Skeletal muscle tissue (tissue), 4 donors: ENCODE measurements around the gene CD9. TPM values are rescaled to one million over a fixed set of nuclear protein-coding genes. Genes with fewer than 3 reads are reported as not detected.

Experiments
- H3K27ac ChIP-seq: one replicate; pipeline ENCODE4 v1.7.0; 2013; ENCODE audit warnings: mild to moderate bottlenecking, low read depth, low read length, inconsistent platforms
- H3K27me3 ChIP-seq, 3 donors: one replicate each; pipeline ENCODE4 v1.7.0; 2013; ENCODE audit warnings: low read length in 3 of 3; ENCODE audit not compliant: control insufficient read depth in 3 of 3, insufficient read depth in 3 of 3
- H3K36me3 ChIP-seq, 3 donors: one replicate each; pipeline ENCODE4 v1.7.0; 2013; ENCODE audit warnings: low read length in 3 of 3; ENCODE audit not compliant: control insufficient read depth in 3 of 3, insufficient read depth in 3 of 3
- H3K4me1 ChIP-seq, 3 donors: one replicate each; pipeline ENCODE4 v1.7.0; 2013; ENCODE audit warnings: low read length in 3 of 3, mild to moderate bottlenecking in 3 of 3; ENCODE audit not compliant: control insufficient read depth in 3 of 3, insufficient read depth in 3 of 3
- H3K4me3 ChIP-seq, 3 donors: one replicate each; pipeline ENCODE4 v1.7.0; 2013; ENCODE audit warnings: low read length in 3 of 3
- H3K9ac ChIP-seq, 3 donors: one replicate each; pipeline ENCODE4 v1.7.0; 2013; ENCODE audit warnings: low read length in 3 of 3, mild to moderate bottlenecking in 3 of 3, moderate library complexity in 2 of 3, low read depth in 1 of 3
- H3K9me3 ChIP-seq, 3 donors: one replicate each; pipeline ENCODE4 v1.7.0; 2013; ENCODE audit warnings: low read length in 3 of 3; ENCODE audit not compliant: control insufficient read depth in 3 of 3
- total RNA-seq: library from RNA; depleted of rRNA; stranded (reverse); fragments of >200 nt; gene quantifications from one replicate; pipeline ENCODE4 v1.2.3, GENCODE V29; 2014
- donor health status: Osteomylitis.

The CD9 gene
- total RNA-seq, 1 donor from 2014 or later = 62.6 TPM

DNA sequence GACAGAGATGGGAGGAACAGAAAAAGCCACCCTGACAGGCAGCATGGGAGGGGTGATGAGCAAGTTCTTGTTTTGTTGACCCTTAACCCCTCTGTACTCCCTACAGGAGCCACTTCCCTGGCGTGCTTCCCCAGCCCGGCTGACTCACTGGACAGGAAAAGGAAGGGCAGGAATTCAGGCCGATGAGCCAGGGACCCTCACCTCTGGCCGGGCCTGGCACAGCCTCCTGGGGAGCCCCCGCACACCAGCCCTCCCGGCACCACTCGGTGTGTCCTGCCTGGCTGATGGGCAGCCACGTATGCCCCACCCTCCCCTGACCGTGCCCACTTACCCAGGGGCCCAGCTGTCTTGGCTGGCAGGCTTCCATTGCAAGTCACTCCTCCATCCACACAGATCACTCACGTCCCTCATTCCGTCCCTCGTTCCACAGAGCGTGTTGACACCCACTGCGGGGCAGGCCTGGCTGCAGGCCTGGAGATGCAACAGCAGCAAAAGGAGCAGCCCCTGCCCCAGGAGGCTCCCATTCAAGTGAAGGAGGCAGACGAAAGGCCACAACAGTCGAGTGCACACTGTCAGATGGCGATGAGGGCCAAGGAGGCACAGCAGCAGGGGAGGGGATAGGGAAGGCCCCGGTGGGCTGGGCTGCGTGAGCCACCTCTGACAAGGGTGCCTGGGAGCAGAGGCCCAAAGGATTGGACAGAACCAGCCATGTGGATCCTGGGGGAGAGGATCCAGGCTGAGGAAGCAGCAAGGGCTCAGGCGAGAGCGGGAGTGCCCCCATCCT is 19.7 kb upstream of the CD9 start:
- Histone ChIP-seq H3K36me3 (no peaks in the 10 kb centered on the region), H3K27ac (peak overlapping the region; percentile 56), H3K4me1 (peaks cover 33 to 48% (median 39%) of the 10 kb centered on the region in 3 donors), H3K9me3 (no peaks in the 10 kb centered on the region), H3K9ac (peak overlapping the region in 2 of 3 donors; percentile 33 to 50), H3K4me3 (no peak overlapping the region), H3K27me3 (peaks cover 0 to 4% (median 0%) of the 10 kb centered on the region in 3 donors)

DNA sequence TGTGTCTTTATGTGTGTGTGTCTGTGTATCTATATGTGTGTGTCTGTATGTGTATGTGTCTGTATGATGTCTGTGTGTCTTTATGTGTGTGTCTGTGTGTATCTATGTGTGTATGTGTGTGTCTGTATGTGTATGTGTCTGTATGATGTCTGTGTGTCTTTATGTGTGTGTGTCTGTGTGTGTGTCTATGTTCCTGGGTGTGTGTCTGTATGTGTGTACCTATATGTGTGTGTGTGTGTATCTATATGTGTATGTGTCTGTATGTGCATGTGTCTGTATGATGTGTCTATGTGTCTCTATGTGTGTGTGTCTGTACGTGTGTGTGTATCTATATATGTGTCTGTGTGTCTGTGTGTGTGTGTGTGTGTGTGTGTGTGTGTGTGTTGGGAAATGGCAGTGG is 19.0 kb upstream of the CD9 start:
- Histone ChIP-seq H3K9ac (no peak overlapping the region), H3K27me3 (peaks cover 0 to 4% (median 0%) of the 10 kb centered on the region in 3 donors), H3K27ac (no peak overlapping the region), H3K9me3 (no peaks in the 10 kb centered on the region), H3K4me1 (peaks cover 33 to 48% (median 39%) of the 10 kb centered on the region in 3 donors), H3K4me3 (no peak overlapping the region), H3K36me3 (no peaks in the 10 kb centered on the region)

DNA sequence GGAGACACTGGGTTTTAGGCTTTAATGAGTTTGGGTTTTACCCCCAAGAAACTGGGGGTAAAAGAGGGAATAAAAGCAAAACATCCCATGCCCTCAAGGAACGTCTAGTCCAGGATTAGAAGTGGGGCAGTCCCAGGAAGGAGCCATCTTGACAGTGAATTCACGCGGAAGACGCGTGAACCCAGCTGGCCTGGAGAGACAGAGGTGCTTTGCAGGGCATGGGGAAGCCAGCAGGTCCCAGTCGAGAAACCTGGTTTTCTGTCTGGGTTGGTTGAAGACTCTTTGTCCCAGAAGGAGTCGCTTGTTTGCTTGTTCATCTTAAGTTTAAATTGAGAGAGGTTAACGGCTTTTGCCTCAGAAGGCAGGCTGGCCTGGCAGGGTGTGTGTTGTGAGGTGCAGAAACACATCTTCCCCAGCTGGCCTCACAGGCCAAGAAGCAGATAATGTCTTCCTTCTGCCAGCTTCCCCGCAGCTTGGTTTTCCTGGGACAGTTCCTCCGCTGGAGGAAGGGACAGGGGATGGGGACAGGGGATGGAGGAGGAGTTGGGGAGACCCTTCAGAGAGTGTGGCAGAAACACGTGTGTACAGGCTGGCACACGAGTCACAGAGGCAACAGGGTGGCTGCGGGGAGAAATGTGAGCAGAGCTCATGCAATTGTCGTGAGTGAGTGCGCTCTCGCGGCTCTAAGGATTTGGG is 18.5 kb upstream of the CD9 start:
- Histone ChIP-seq H3K9me3 (no peaks in the 10 kb centered on the region), H3K27ac (peak overlapping the region; percentile 50), H3K4me3 (peak overlapping the region in 1 of 3 donors; percentile 4), H3K27me3 (peaks cover 0 to 4% (median 0%) of the 10 kb centered on the region in 3 donors), H3K9ac (peak overlapping the region in 2 of 3 donors; percentile 62 to 68), H3K36me3 (no peaks in the 10 kb centered on the region), H3K4me1 (peaks cover 33 to 48% (median 39%) of the 10 kb centered on the region in 3 donors)

DNA sequence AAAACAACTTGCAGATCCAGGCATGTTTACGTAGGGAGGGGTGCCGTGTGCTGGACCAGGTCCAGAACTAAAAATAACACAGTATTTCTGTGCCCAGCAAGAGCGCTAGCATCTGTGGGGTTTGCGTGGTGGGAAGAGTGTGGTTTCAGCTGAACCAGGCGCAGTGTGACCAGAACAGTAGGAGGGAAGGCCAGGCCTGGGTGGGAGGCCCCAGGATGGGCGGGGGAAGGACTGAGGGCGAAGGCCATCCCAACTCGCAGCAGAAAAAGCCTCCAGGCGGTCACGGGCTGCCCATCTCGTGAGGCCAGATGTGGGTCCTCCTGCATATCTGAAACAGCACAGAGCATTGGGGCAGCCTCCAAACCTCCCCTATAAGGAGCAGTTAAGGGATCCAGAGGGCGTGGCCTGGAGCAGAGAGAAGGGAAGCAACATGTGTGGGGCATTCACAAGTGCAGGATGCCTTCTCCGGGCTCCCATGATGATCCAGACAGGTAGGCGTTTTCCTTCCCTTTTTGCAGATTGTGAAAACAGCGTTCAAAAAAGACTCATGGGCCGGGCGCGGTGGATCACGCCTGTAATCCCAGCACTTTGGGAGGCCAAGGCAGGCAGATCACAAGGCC is 17.8 kb upstream of the CD9 start:
- H3K27me3 ChIP-seq = peaks cover 0 to 4% (median 0%) of the 10 kb centered on the region in 3 donors
- H3K9ac ChIP-seq = peak overlapping the region in 2 of 3 donors; percentile 22 to 33
- H3K9me3 ChIP-seq = no peaks in the 10 kb centered on the region
- no peaks in the 10 kb centered on the region for H3K36me3 ChIP-seq
- peak overlapping the region in 2 of 3 donors; percentile 22 to 32 for H3K4me3 ChIP-seq
- peak overlapping the region; percentile 50 for H3K27ac ChIP-seq
- H3K4me1 ChIP-seq = peaks cover 33 to 48% (median 39%) of the 10 kb centered on the region in 3 donors

DNA sequence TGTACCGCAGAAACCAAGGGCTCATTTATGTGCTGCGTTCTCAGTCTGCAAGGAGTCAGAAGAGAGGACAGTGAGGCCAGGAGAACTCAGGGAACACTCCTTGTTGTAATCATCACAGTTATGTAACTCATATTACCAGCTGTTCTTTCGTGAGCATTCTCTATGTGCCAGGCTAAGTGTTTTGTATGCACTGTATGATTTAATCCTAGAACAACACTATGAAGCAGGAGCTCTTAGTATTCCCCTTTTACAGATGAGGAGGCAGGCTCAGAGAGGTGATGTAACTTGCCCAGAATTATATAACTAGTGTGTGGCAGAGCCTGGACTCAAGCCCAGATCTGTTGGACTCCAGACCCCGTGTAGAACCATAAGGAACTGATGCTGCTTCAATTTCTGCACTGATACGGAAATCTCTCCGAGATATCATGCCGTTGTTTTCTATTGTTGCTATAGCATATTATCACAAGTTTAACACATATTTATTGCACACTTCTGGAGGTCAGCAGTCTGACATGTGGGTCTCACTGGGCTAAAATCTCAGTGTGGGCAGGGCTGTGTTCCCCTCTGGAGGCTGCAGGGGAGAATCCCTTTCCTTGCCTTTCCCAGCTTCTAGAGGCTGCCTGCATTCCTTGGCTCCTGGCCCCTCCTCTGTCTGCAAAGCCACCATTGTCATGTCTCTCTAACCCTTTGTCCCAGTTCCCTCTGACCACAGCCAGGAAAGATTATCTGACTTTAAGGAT is 16.3 kb upstream of the CD9 start:
- Histone ChIP-seq H3K9ac (no peak overlapping the region), H3K27me3 (peaks cover 0 to 4% (median 3%) of the 10 kb centered on the region in 3 donors), H3K36me3 (no peaks in the 10 kb centered on the region), H3K9me3 (no peaks in the 10 kb centered on the region), H3K4me1 (peaks cover 33 to 47% (median 38%) of the 10 kb centered on the region in 3 donors), H3K4me3 (no peak overlapping the region), H3K27ac (no peak overlapping the region)

DNA sequence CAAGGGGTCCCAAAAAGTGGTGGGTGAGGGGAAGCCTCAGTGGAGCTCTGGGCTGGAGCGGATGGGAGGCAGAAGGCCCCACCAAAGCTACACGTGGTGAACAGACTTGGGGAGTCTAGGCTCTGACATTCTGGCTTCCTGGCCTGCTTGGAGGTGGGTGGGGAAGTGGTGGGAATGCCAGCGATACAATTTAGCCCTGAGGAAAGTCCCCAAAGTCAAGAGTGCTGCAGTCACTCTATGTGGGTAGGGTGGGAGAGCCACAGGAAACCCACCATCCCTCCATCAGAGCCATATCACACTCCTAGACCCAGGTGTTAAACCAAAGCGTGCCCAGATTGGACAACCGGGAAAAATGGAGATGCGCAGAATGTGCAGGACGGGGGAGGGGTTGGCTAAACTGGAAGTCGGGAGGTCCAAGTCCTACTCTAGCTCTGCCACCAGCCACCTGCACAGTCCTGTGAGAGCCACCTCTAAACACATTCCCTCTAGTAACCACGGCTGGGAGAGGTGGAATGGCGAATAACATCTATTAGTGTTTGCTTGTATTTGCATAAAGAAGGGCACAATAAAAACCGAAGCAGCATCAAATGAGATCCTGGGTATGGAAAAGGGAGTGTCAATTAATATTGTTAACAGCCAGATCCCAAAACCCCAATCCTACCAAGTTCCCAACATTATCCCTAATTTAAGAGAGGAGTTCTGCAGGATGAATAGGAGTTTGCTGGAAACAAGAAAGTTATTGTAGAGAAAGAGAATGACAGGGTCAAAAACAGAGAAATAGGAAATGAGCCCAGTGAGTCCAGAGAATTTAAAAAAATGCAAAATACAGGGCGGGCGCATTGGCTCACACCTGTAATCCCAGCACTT is 14.0 kb upstream of the CD9 start:
- Histone ChIP-seq H3K27me3 (peaks cover 0 to 5% (median 4%) of the 10 kb centered on the region in 3 donors), H3K9me3 (no peaks in the 10 kb centered on the region), H3K9ac (no peak overlapping the region), H3K4me3 (no peak overlapping the region), H3K4me1 (peaks cover 19 to 25% (median 22%) of the 10 kb centered on the region in 3 donors), H3K27ac (no peak overlapping the region), H3K36me3 (no peaks in the 10 kb centered on the region)

DNA sequence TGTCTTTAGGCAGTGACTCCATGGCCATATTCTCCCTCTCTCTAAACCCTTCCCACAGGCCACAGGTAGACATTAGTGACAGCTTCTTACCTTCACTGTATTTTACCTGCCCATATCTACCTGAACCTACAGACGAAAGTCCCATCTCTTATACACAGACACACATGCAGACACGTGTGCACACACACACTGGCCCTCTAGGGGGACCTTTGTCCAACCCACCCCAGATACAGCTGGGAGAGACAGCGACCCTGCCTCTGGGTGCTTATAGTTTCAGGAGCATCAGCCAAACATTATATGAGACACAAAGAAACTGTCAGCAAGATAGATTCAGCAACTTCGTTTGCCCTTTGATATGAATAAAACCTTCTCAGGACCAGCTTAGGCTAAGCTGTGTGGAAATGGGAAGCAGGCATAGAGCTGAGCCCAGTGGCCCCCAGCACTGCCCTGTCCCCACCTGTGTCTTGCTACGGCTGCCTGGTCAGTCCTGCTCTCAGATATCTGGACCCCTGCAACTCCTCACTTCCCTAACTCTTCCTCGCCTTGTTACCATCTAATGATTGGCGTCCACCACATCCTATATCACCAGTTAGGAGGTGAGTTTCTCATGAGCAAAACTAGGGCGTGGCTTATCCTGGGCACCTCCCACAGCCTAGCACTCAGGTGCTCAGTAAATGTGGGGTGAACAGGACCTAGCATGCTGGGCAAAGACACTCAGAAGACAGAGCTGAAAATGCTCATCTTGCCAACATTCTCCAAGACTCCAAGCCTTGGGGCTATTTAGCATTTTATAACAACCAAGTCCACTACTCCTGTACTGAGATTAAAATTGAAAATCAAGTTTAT is 12.0 kb upstream of the CD9 start:
- Histone ChIP-seq H3K4me3 (no peak overlapping the region), H3K4me1 (peaks cover 3 to 9% (median 6%) of the 10 kb centered on the region in 3 donors), H3K27me3 (peaks cover 0 to 5% (median 4%) of the 10 kb centered on the region in 3 donors), H3K27ac (no peak overlapping the region), H3K9me3 (no peaks in the 10 kb centered on the region), H3K9ac (no peak overlapping the region), H3K36me3 (no peaks in the 10 kb centered on the region)

DNA sequence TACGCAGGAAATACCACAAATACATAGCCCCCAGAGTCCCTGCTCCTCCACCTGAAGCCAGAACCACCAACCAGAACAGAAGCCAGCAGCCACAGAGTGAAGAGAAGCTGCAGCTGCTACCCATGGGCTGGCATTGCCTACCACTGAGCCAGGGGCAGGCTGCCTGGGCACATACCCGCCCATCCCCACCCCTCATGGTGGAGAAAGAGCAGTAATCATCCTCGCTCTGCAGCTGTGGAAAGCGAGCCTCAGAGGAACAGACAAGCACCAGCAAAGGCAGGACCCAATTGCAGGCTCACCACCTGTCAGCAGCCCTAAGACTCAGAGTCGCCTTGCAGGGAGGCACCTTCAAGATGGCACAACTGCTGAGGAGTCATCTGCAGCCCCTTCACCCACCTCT is 11.2 kb upstream of the CD9 start:
- no peak overlapping the region for H3K9ac ChIP-seq
- H3K4me1 ChIP-seq = peaks cover 0 to under 1% (median 0%) of the 10 kb centered on the region in 3 donors
- no peaks in the 10 kb centered on the region for H3K9me3 ChIP-seq
- no peak overlapping the region for H3K27ac ChIP-seq
- peaks cover 0 to 8% (median 0%) of the 10 kb centered on the region in 3 donors for H3K27me3 ChIP-seq
- H3K36me3 ChIP-seq = no peaks in the 10 kb centered on the region
- H3K4me3 ChIP-seq = no peak overlapping the region
